Kidney glomerular epithelial cell (primary cell): ENCODE data around the gene HOXB1.

Experiments
- DNase-seq: peaks from one replicate; lab custom pipeline; 2025; lab: John Stamatoyannopoulos, UW

Gene HOXB1

DNA sequence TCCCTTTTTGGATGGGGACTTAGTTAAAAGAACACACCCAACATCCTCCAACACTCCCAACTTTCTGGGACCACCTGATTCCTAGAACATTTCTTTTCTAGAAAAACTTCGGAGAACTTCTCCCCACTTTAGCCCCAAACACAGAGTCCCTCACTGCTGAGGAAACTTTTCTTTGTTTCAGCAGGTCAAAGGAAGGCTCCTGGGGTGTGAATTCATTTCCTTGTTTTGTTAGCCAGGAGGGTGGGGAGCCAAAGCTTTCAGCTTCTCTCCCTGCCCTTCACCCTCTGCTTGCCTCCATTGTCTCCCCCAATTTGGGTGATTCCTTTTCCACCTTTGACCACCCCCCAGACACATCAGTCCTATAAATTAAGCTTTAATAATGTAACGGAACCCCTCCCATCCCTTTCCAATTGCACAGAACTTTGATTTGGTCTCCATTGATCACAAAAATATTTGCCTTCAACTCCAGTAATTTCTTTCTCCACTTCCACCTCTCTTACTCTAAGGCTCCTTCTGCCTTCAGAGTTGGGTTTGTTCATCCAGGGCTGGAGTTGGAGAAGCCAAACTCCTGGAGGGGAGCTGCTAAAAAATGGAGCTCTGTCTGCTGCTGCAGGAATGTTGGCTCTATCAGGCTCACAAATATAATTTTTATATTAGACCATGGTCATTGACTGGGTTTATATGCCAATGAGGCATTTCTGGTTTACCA is 37.0 kb upstream of the HOXB1 start:
- DNase-seq = no peak

DNA sequence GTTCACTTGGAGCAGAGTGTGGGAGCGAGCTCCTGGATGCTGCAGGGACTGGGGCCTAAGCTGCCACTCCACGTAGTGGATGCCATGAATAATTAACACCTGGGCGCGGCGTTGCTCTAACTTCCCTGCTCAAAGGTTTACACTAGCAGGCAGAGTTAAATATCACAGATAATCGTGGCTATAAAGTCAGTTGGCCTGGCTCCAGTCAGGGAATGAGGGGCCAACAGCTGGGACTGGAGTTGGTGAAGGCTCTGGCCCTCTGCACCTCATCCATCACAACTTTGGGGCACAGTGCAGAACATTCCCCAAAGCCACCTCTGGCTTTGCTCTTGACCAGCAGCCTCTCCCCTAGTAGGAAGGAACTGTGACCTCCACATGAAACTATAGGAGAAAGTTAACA is 36.4 kb upstream of the HOXB1 start:
- DNase-seq = no peak

DNA sequence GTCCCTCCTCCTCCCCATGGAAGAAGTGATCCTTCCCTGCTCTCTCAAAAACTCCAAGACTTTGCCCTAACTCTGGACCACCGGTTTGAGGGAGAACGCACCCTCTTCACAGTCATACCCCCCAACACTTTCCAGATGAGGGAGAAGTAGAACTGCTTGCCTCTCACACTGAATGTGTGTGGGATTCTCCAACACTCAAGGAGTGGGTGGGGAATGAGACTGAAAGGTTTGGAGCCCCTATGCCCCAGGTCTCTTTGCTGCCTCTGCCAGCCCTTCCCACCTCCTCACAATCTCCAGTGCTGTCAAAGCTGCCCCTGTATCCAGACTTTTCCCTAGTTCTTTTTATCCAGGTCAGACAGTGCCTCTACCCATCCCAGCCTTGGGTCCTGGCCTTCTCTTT is 35.9 kb upstream of the HOXB1 start:
- DNase-seq = no peak

DNA sequence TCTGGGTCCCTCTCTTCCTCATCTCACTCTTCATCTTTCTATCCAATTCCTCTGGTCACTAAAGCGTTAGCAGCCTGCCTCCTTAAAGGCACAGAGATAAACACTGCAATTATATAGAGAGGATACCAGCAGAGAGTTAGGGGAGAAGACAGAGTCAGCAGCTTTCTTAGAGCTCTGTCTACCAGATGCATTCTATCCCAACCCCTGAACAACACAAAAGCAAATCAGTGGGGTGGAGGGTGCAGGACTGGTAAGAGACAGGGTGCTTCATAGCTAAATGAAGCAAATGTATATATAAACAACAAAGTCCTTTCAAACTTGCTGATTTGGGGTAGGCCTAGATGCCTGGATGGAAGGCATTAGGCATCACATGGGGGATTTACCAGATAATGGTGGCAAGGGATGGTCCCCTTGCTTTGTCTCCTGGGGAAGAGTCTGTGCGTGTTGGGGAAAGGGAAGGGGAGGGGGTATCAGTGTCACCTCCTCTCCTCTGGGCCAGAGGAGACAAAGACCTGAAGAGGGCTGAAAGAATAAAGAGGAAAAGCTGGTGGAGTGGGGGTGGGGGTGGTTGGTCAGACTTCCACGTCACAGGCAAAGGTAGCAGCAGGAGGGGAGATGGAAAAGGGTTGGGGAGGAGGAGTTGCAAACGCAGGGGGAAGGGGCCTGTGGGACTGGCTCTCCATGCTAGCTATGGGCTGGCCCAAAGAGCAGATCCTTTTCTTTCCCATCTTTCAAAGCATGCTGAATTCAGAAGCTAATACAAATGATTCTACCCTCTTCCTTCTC is 35.3 kb upstream of the HOXB1 start:
- no peak for DNase-seq

DNA sequence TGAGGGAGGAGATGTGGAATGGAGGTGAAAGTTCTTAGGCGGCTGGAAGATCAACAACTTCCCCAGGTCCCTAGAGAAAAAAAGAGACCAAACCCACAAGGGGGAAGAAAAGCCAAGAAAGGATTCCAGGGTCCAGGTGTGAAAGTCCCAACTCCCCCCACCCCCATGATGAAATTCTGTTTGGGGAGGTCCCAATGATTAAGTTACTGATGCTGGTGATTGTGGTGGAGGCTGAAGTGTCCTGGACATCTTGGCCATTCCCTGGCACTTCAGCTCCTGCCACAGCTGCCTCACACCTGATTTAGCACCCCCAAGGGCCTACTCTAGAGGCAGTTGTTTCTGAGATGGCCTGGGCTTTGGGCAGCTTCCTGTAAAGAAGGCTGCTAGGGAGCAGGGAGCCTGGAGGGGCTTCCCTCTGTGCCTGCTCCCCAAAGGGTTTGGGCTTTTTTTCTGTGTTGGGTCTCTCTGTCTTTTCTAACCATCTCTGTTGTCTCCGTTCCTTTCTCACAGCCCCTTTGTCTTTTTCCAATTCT is 34.3 kb upstream of the HOXB1 start:
- DNase-seq = no peak

DNA sequence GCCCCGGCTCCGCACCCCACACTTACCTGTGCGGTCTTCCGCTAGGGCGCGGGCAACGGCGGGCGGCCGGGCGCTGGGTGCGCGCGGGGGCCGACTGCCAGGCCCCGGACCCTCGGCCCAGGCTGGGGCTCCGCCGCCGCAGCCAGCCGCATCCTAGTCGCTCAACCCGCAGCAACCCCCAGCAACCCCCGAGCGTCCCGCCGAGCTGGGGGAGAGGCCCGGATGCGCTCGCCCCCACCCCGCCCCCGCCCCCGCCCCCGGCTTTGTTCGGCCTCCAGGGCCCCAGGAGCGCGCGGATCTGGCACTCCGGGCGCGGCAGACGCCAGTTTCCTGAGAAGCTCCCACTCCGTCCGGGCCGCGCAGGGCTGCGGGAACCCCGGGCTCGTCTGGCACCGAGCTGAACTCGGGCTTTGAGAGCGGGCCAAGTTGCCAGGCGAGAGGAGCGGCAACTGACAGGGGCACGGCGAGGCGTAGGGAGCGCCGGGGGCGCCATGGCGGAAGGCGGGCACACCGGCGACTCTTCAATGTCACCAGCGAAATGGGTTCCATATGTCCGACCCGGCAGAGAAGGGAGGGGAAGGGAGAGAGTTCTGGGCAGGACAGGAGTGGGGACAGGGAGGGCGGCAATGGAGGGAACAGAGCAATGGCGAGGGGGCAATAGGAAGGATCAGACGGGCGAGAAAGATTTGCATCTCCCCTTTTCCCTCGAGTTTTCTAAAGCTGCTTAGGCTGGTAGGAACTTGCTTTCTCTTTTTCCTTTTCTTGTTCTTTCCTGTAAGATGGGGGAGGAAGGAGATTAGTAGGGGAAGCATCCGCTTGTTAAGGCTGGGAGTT is 33.6 kb upstream of the HOXB1 start:
- no peak for DNase-seq

DNA sequence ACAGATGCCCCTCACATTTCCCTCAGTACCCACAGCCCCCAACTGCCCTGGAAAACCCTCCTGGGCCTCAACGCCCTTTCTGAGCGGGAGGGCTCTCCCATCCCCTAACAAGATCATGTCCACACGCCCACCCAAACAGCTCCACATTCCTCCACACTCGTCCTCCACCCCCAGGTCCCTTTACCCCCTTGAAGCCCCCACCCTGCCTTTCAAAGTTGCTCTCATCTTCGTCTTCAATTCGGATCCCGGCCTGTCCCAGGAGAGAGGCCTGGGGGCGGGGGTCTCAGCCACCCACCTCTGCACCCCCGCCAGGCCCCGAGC is 33.0 kb upstream of the HOXB1 start:
- no peak for DNase-seq

DNA sequence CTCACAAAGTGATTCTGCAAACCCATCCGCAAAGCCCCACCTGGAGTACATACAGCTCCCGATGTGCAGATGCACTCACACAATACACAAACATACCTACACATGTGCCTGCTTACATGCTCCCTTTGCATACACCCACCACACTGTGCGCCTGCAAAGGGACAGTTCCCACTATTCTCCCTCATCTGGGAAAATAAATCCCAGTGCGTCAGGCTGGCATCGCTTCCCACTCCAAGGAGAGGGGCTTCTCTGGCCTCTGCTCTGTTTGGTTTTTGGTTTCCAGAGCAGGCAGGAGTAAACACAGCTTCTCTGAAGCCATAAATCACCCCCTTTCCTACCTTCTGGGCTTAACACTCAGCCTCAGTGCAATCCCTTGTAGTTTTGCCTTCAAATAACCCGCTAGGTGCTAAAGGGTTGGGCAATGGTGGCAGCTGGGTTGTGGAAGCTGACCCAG is 32.6 kb upstream of the HOXB1 start:
- DNase-seq = no peak

DNA sequence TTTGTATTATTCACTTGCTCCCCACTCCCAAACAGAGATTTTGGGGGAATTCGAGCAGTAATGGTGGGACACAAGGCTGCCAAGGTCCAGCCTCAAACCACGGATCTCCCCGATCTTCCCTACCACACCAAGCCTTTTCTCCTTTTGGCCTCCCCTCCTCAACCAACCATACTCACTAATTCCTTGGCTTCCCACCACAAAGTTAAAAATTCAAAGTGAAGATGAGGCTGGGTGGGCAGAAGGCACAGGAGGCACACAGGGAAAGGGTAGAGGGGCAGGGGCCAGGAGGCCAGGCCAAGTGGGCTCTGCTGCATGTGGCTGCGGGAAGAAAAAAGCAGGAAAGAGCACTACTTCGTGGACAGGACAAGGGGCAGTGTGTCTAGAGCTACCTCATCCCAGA is 32.1 kb upstream of the HOXB1 start:
- no peak for DNase-seq

DNA sequence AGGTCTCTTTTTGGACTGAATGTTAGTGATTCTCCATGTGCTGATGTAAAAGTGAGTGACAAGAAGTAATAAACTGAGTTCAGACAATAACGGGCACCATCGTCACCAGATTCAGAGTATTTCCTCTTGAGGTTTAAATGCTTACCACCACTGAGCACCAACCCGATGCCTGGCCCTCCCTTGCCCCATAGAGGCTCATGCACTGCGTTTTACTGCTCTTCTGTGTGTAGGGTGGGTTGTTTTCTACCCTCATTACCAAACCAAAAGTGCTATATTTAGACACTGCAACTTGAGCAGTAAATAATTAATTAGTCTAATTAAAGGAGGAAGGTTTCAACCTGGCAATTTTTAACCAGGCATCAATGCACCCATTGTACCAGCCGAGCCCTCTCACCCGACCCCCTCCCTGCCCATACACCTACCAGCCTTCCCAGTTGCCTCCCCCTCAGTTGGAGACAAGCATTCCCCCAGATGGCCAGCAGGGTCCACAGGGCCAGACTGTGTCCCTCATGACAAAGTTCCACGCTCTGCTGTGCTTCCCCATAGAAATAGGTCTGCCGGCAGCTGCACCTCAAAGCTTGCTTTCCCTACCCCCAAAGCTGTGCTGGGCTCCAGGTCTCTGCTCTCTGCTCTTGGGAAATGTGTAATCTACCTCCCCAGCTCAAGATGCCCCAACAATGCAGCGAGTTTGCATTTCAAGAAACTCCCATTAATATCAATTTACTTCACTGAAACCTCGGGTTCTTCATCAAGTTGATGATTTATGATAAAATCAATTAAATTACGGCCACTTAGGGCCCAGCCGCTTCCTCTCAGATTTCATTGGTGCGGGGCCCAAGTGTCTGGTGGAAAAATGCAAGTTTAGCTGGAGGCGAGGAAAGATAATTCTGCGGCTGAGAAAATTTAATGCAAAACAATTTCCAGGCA is 31.3 kb upstream of the HOXB1 start:
- peak; percentile 32 for DNase-seq

DNA sequence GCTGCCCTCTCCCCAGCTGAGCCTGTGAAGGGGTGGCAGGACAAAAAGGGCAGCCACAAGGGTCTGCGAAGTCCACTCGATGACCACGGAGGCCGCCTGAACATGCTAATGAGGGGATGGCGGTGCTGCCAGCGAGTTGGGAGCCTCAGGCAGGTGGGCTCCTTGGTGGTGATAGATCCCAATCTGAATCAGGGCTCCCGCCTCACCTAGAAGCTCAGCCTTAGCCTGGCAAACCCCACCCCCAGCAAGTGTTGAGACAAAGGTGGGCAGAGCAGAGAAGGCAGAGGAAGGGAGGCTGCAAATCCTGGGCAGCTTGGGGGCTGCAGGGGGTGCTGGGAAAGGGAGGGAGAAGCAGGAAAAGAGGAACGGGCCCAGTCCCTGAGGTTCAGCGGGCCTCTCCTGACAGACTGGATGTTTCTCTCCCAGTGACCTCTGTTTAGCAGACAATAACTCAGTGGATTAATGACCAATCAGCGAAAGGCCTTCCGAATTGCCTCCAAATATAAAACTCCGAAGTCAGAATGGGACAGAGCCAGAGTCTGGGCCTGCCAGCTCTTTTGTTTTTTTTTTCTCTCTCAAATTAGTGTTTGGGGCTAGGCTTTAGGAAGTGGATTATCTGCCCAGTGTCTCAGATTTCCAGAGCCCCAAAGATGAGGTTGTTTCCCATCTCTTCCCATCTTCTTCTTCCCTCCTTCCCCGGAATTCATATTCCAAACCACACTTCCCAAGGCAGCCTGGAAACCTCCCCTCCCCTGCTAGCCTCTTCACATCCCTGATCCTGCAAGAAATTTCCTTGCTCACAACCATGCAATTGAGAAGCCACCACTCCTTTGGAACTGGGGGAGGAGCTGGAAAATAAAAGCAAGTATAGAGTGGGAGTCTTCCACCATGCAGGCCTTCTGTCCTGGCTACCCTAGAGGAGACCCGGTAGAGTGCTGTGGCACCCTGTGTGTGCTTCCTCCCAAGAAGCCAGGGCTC is 29.3 kb upstream of the HOXB1 start:
- no peak for DNase-seq

DNA sequence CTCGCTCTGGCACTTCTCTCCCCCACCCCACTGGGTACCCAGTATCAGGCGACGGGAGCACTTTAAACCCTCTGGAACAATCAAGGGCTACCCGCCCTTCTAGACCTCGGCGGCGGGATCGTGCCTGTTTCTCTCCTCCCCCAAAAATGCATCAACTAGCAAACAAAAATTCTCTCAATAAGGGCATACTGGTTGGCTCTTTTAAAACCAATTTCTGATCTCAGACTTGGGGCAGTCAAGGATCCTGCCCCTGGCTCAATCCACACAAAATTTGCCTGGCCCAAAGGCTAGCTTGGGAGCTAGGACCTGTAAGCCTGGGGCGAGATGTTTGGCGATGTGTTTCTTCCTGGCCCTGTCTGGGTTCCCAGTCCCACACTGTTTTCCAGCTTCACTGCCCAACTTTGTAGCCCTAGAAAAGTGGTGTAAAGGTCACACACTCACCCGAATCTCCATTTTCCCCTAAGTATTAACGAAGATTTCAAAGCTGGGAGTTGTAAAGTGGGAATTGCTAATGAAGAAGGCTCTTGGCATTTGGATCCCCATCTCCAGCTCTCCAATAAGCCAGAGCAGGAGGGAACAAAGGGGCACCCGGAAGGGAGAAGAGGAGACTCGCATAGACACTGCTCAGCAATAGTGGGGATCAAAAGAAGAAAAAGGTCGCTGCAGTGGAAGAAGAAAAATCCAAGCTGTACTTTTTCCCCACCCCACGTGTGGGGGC is 28.5 kb upstream of the HOXB1 start:
- DNase-seq = no peak

DNA sequence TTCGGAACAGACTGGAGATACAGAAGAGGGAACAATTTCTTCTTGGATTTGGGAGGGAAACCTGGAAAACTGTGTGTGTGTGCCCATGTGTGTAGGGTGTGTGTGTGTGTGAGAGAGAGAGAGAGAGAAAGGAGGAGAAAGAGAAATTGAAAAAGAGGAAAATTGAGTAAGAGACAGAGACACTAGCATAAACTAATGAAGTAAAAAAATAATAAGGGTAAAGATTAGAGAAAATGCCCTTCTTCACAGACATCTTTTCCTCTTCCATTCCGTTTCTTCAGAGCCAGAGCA is 28.0 kb upstream of the HOXB1 start:
- no peak for DNase-seq

DNA sequence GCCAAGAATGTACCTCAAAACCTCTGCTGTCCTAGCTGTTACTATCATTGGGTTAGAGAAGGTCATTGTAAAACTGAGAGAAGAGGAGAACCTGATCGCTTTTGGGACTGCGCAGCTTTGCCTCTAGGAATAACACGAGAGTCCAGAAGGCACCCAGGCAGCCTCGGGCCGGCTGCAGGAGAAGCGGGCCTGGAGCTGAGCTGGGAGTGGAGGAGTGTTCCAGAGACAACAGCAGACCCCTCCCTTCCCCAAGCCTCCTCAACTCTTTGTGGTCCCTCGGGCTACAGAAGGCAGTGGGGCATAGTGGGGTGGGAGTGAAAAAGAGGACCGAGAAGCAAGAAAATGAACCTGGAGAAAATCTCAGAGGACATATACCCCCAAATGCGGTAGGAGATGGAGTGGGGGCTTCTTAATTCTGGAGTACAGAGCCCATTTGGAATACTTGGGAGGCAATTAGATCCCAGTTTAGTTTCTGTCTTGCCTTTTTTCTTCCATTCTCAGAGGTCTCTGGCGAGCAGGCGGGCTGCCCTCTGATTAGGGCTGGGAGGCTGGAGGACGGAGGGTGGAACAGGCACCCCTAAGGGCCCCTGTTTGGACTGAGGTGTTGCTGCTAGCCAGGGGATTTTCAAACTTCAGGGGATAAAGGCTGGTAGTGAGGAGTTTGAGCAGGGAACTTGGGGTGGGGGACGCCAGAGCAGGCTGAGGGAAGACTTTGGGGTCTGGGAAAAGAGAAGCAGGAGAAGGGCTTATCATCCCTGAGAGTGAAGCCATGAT is 27.4 kb upstream of the HOXB1 start:
- no peak for DNase-seq

DNA sequence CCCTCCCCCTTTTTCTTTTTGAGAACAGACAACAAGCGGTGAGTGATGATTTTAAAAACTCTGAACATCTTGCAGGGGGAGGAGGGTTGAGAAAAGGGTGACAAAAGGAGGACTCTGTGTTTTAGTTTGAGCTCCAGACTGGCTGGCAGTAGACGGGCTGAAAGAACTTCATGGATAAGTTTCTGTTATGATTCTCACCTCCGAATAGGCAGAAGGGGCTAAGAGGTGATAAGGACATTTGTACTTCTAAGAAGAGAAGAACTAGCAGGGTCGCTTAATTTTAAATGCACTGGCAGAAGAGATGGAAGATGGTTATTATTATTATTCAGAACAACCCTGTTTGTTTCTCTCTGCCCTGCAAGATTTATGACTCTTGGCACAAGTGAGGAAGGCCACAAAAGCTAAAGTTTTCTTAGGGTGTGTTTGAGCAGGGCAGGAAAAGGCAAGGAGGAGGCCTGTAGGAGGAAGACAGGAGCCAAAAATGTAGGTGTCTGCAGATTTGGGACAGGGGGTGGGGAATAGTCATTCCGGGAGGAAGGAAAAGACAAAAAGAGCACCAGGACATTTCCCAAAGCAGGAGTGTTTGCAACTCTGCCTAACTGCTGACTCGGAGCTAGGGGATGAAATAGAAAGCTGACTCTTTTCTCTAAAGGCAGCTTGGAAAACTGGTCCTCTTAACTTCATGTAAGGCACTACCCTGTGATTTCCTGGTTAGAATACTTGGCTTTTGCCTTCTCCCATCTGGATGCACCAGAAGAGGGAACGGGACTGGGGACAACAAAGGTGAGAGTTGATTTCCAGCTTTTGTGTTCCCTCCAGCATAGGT is 26.0 kb upstream of the HOXB1 start:
- DNase-seq = no peak

DNA sequence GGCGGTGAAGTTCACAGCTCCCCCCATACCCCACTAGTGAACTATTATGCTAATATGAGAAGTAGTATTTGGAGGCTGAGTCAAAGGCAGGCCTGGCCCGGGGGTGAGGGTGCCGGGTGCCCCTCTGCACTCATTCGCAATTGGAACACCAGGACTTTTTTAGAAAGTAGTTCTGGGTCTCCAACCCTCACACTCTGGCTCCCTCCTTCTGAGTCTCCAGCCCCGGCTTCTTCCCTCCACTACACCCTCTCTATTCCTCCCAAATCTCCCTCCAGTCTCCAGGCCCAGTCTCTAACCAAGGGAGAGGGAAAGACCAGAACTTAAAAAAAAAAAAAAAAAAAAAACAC is 25.4 kb upstream of the HOXB1 start:
- DNase-seq = no peak

DNA sequence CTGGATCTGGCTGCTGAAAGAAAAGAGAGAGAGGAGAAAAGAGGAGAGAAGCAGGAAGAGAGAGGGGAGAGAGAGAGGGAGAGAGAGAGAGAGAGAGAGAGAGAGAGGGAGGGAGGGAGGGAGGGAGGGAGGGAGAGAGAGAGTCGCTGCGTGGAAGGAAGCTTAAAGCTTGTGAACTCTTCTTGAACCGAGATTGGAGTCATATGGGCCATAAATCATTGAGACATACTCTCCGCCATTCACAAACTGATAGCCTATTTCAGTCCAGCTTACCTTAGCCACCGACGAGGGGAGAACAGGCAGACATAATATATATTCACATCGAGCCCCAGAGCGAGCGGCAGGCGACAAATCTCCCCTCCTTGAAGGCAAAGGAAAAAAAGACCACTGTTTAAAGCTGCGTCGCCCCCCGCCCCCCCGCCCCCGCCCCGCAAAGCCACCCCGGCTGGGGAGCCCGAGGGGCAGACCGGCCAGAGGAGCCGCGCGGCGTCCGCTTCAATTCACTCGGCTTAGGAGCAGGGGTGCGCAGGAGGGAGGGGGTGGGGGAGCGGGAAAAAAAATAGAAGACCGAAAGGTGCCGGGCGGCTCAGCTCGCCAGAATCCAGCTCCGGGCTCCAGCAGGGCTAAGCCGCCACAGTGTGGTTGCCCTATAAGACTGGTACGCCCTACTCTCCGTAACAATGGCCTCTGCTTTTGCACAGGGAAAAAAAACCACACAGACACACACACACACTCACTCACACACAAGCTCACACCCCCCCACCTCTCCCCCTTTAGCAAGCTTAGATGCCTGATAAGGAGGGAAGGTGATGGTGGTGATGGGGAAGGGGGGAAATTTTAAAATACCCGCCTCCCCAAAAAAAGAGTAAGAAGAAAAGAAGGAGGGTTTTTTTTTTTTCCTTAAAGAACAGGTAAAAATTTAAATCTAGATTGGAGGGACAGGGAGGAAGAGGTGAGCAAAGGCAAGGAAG is 24.7 kb upstream of the HOXB1 start:
- peak; percentile 87 for DNase-seq
